HG03159 (cell line): ENCODE data around the gene FSCB.
"Not testable (repeated sequence)": the region's sequence is repeated elsewhere in the genome, so short reads cannot be mapped to it uniquely, and the experiment has no call there.

Experiments
- ATAC-seq: cut with Tn5 transposase; IDR thresholded peaks from one replicate; pipeline ENCODE4 v1.9.1; 2021; ENCODE audit warnings: mild to moderate bottlenecking, moderate library complexity; ENCODE audit not compliant: unreplicated experiment

FSCB gene, protein sequence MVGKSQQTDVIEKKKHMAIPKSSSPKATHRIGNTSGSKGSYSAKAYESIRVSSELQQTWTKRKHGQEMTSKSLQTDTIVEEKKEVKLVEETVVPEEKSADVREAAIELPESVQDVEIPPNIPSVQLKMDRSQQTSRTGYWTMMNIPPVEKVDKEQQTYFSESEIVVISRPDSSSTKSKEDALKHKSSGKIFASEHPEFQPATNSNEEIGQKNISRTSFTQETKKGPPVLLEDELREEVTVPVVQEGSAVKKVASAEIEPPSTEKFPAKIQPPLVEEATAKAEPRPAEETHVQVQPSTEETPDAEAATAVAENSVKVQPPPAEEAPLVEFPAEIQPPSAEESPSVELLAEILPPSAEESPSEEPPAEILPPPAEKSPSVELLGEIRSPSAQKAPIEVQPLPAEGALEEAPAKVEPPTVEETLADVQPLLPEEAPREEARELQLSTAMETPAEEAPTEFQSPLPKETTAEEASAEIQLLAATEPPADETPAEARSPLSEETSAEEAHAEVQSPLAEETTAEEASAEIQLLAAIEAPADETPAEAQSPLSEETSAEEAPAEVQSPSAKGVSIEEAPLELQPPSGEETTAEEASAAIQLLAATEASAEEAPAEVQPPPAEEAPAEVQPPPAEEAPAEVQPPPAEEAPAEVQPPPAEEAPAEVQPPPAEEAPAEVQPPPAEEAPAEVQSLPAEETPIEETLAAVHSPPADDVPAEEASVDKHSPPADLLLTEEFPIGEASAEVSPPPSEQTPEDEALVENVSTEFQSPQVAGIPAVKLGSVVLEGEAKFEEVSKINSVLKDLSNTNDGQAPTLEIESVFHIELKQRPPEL

DNA sequence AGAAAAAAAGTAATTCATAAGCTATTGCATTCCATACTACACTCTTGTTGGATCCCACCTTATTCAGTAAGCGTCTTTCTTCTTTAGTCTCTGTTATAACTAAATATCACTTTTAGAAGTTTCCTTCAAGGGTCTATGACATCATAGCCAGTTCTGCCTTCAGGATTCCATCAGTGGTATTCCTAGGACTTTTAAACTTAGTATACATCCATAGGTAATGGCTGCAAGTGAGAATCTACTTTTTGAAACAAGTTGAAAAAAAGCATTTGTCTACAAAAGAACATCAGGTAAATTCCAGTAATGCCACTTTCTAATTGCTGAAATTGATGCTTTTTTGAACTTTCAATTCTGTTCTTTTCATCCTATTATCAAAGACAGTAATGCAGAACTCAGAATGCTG is at the start of gene FSCB:
FSCB (minus strand) TSS at position 101 of the 400 bp plus-strand sequence. CDS start 296 bp downstream, outside the sequence.
- ATAC-seq, result no peak

- no peak for ATAC-seq
Observed at GRCh38 chr14:44531658-44532057, 24.6 kb upstream of the FSCB start.

DNA sequence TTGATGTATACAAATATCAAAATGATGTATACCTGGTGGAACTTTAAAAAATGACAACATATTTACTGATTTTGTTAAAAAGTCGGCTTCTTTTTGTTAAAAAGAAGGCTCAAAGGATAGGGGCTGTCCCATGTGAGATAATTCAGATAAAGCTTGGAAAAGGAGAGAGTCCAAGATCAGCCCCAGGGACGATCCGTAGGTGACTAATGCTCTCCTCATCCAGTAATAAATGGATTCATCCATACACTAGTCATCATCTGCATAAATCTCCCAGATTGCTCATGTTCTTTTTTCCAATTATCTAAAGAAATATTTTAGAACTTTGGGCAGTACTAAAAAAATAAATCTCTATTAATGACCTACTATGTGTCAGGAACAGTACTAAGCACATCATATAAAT is 23.4 kb upstream of the FSCB start:
- no peak for ATAC-seq

- no peak for ATAC-seq
Observed at GRCh38 chr14:44529026-44529425, 21.9 kb upstream of the FSCB start.

DNA sequence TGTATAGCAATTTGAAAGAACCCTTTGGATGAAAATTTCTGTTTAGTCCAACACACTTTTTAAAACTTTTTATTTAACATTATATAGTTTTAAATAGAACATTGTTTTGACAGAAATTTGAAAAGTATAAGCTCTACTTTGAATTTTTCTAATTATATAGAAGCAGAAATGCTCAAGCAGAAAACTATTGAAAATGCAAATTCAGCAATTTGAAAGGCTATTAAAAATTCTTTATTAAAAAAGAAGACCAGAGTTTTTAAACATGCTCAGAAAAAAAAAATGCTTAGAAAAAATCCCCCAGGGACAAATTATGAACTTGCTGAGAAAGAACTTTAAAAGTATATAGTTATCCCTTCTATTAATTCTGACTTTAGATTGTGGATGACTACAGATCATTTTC is 21.1 kb upstream of the FSCB start:
- ATAC-seq, result no peak

DNA sequence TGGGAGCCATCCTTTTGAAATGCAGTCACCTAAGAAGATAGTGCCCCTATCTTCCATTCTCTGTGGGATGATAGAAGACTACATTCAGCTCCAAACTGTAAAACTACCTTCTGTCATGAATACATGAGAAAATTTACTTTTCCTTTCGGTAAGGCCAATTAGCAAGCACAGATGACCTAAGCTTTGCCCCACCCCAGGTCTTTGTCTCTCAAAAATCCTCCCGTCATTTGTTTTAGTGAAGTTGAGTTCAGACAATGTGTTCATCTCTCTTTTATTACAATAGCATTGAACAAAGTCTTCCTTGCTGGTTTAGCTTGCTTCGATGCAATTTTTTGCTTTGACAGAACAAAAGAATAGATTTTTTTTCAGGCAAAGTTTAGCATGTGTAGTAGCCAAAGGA is 18.2 kb upstream of the FSCB start:
- ATAC-seq, result no peak

DNA sequence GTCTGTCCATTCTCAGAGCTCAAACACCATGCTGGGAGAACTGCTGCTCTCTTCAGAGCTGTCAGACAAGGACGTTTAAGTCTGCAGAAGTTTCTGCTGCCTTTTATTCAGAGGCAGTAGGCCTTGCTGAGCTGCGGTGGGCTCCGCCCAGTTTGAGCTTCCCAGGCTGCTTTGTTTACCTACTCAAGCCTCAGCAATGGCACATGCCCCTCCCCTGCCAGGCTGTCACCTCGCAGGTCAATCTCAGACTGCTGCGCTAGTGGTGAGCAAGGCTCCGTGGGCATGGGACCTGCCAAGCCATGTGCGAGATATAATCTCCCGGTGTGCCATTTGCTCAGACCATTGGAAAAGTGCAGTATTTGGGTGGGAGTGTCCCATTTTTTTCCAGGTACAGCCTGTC is 8.6 kb upstream of the FSCB start:
- ATAC-seq, result not testable (repeated sequence)

DNA sequence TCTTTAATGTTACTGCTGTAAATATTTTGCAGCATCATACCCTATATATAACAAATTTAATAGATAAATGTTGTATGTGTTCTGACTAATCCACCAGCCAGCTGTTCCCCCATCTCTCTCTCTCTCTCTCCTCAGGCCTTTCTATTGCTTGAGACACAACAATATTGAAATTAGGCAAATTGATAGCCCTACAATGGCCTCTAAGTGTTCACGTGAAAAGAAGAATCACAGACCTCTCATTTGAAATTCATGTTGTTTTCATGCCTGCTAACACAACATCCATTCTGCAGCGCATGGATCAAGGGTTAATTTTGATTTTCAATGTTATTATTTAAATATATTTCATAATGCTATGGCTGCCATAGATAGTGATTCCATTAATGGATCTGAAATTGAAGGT is 1.8 kb upstream of the FSCB start:
- no peak for ATAC-seq

DNA sequence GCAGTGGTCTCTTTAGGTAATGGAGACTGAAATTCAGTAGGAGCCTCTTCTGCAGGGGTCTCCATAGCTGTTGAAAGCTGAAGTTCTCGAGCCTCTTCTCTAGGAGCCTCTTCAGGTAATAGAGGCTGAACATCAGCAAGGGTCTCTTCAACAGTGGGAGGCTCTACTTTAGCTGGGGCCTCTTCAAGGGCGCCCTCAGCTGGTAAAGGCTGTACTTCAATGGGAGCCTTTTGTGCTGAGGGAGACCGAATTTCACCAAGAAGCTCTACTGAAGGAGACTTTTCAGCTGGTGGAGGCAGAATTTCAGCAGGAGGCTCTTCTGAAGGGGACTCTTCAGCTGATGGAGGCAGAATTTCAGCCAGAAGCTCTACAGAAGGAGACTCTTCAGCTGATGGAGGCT is 1.5 kb downstream of the FSCB start:
- ATAC-seq, result no peak

GRCh38 chr14:44497148-44497547 is 9.9 kb downstream of the FSCB start:
- no peak for ATAC-seq

DNA sequence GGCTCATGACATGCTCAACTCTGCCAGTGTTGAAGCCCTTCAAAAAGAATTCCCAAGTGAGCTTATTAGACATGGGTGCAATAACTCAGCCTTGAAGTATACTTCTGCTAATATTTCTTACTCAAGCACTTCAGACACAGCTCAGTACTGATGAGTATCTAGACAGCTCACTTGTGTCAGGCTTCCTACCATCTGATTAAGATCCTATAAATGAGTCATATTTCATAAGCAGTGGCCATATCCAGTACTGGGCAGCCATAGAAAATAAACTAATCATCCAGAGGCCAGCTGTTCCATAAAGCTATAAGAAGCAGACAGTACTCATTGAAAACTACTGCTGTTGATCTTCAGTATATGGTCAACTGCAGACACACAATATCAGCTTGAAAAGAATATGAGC is 12.9 kb downstream of the FSCB start:
- ATAC-seq, result no peak

- no peak for ATAC-seq
Observed at GRCh38 chr14:44490966-44491365, 16.1 kb downstream of the FSCB start.

DNA sequence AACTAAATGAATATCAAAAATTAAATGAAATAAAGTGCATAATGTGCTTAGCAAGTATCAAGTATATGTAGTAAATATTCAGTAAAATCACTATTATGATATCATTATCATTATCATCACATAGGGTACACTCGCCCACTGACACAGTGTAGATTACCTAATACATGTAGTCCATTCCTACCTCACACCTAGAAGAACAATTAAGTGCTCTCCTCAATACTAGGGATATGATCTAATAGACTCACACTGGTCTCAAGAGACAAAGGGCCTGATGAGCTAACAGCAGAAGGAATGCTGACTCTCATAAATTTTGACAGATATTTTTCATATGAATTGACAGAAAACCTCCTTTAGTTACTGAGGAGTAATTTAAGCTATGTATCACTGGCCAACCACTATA is 29.1 kb downstream of the FSCB start:
- ATAC-seq, result no peak

DNA sequence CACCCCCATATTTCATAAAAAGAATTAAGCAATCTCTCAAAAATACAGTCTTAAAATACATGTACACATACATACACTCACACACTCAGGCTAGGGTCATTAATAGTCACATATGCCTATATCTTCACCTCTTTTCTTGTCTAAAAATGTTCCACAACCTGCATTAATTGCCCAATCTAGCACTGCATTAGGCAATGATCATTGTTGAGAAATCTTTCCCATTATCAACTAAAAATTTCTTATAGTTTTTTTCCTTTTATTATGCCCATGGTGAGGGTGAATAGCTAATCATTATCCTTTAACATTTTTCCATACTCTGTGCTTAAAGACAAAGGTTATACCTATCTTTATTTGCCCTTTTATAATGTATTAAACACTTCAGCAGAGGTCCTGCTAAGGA is 38.3 kb downstream of the FSCB start:
- no peak for ATAC-seq

DNA sequence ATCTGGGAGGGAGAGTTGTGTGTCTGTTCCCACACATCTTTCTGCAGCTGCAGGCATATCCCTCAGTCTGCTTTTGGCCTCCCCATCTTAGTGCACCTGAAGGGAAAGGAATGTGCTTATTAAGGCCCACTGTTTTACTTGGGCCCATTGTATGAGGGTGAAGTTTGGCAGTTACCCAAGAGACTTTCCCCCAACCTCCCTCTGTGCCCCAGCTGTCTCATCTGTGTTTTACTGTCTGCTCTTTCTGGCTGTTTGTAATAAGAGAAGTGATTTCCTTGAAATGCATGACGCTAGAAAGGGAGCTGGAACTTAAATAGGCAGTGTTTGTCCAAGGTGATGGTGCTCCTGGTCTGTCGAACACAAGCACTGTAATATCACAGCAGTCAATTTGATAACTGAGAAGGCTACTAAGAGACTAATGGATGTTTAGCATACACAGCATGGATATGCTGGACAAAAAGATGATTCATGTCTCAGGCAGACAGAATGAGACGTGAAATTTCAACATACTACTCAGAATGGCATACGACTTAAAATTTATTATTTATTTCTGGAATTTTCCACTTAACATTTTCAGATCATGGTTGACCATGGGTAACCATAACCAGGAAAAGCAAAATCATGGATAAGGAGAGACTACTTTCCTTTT is 43.6 kb downstream of the FSCB start:
- ATAC-seq, result no peak

DNA sequence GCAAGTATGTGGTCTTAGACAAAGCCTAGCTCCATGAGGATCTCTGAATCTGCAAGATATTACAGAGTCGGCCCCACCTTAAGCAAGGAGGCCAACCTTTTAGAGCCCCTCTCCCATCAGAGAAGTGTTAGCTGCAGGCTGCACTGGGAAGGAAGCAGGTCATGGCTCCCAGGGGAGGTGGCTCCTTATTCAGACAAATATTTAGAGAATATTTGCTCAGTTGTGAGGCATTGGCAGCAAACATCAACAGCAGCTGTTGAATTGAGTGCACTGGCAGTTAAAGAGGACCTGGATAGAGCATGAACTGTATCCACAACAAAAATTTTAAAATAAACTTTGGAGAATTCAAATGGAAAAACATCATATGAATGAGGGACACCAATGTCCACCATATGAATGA is 44.7 kb downstream of the FSCB start:
- no peak for ATAC-seq

- no peak for ATAC-seq
Observed at GRCh38 chr14:44461811-44462210, 45.3 kb downstream of the FSCB start.
